DND-41 (cell line): ENCODE results near the gene KIRREL3.

Experiments
- EZH2 ChIP-seq: IDR thresholded peaks from 3 replicates; pipeline ENCODE4 v1.6.1; 2012; ENCODE audit warnings: borderline replicate concordance, low read depth, mild to moderate bottlenecking, moderate library complexity, low read length, inconsistent platforms; ENCODE audit not compliant: severe bottlenecking
- TF ChIP-seq, protein P1 (sequence below): IDR thresholded peaks from 2 replicates; pipeline ENCODE4 v1.5.1; 2012; ENCODE audit warnings: borderline replicate concordance, low read length, moderate library complexity, mild to moderate bottlenecking; ENCODE audit not compliant: poor library complexity, severe bottlenecking; ENCODE audit errors: extremely low read depth

DNA sequence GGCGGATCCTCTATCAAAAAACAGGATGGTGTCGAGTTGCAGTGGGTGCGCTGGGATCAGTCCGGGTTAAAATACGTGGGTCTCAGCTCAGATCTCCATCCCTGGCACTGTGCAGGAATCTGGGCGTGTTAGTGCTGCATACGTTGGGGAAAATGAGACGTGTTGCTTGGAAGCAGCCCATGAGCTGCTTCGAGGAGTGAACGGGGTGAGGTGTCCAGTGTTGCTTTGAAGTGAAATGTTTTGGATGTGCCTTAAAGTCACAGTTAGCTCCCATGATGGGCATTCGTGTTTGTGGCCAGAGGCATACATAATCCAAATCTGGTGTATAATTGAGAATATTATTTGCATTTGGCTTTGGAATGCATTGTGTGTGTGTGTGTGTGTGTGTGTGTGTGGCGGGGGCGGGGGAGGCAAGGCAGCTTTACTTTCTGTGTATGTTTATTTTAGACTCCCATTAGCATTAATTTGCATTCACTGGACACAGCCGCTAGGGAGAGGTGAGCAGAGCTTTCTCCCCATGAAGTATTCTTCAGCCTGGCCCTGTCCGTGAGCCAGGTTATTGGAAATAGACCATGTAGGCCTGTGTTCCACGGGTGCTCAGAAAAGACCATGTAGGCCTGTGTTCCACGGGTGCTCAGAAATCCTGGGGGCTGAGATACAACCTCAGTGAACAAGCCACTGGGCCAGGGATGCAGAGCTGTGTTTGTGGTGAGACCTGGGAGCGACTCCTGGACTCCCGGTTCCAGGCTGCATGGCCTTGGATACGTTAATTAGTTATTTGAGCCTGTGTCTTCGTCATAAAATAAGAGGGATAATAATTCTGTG is 510.5 kb downstream of the KIRREL3 start:
- TF ChIP-seq, protein P1, sequence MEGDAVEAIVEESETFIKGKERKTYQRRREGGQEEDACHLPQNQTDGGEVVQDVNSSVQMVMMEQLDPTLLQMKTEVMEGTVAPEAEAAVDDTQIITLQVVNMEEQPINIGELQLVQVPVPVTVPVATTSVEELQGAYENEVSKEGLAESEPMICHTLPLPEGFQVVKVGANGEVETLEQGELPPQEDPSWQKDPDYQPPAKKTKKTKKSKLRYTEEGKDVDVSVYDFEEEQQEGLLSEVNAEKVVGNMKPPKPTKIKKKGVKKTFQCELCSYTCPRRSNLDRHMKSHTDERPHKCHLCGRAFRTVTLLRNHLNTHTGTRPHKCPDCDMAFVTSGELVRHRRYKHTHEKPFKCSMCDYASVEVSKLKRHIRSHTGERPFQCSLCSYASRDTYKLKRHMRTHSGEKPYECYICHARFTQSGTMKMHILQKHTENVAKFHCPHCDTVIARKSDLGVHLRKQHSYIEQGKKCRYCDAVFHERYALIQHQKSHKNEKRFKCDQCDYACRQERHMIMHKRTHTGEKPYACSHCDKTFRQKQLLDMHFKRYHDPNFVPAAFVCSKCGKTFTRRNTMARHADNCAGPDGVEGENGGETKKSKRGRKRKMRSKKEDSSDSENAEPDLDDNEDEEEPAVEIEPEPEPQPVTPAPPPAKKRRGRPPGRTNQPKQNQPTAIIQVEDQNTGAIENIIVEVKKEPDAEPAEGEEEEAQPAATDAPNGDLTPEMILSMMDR: no peak
- TF ChIP-seq EZH2: no peak
